KMS-11 (cell line): ENCODE measurements around the gene TBCC.

ENCODE experiments used
- H2AFZ ChIP-seq: fragments of 200-600 bp; sonication (generic); 2 replicates; pipeline ENCODE4 v1.6.1; 2016; ENCODE audit warnings: antibody characterized with exemption, mixed run types, low read depth
- H3K27ac ChIP-seq: fragments of 200-600 bp; sonication (generic); 2 replicates; pipeline ENCODE4 v1.6.1; 2016; ENCODE audit warnings: mild to moderate bottlenecking, mixed run types
- H3K27me3 ChIP-seq: fragments of 200-600 bp; sonication (generic); 2 replicates; pipeline ENCODE4 v1.6.1; 2017; ENCODE audit warnings: mild to moderate bottlenecking, low read depth, mixed run types, moderate library complexity; ENCODE audit not compliant: insufficient read depth
- H3K36me3 ChIP-seq: fragments of 200-600 bp; sonication (generic); 2 replicates; pipeline ENCODE4 v1.6.1; 2017; ENCODE audit warnings: mild to moderate bottlenecking, mixed run types; ENCODE audit not compliant: insufficient read depth
- H3K4me1 ChIP-seq: fragments of 200-600 bp; sonication (generic); 2 replicates; pipeline ENCODE4 v1.6.1; 2016; ENCODE audit warnings: mild to moderate bottlenecking, low read depth, mixed run types; ENCODE audit not compliant: poor library complexity, severe bottlenecking
- H3K4me2 ChIP-seq: fragments of 200-600 bp; sonication (generic); 2 replicates; pipeline ENCODE4 v1.7.0; 2016; ENCODE audit warnings: mild to moderate bottlenecking, mixed run types
- H3K4me3 ChIP-seq: fragments of 200-600 bp; sonication (generic); IDR thresholded peaks from 2 replicates; pipeline ENCODE4 v1.6.1; 2017; ENCODE audit warnings: low read depth, low read length, mixed read lengths; ENCODE audit not compliant: insufficient read depth
- H3K79me2 ChIP-seq: fragments of 200-600 bp; sonication (generic); 2 replicates; pipeline ENCODE4 v1.6.1; 2016; ENCODE audit warnings: low read depth, mixed run types; ENCODE audit not compliant: insufficient read depth
- H3K9ac ChIP-seq: fragments of 200-600 bp; sonication (generic); 2 replicates; pipeline ENCODE4 v1.6.1; 2016; ENCODE audit warnings: mild to moderate bottlenecking, mixed run types
- H4K20me1 ChIP-seq: fragments of 200-600 bp; sonication (generic); 2 replicates; pipeline ENCODE4 v1.6.1; 2016; ENCODE audit warnings: mild to moderate bottlenecking, mixed run types; ENCODE audit not compliant: insufficient read depth
- CTCF ChIP-seq: fragments of 200-600 bp; sonication (generic); conservative IDR thresholded peaks from 2 replicates; pipeline ENCODE4 v1.6.1; 2017; ENCODE audit warnings: low read depth, mild to moderate bottlenecking, antibody characterized with exemption, low read length, moderate library complexity, mixed read lengths

Gene TBCC

DNA sequence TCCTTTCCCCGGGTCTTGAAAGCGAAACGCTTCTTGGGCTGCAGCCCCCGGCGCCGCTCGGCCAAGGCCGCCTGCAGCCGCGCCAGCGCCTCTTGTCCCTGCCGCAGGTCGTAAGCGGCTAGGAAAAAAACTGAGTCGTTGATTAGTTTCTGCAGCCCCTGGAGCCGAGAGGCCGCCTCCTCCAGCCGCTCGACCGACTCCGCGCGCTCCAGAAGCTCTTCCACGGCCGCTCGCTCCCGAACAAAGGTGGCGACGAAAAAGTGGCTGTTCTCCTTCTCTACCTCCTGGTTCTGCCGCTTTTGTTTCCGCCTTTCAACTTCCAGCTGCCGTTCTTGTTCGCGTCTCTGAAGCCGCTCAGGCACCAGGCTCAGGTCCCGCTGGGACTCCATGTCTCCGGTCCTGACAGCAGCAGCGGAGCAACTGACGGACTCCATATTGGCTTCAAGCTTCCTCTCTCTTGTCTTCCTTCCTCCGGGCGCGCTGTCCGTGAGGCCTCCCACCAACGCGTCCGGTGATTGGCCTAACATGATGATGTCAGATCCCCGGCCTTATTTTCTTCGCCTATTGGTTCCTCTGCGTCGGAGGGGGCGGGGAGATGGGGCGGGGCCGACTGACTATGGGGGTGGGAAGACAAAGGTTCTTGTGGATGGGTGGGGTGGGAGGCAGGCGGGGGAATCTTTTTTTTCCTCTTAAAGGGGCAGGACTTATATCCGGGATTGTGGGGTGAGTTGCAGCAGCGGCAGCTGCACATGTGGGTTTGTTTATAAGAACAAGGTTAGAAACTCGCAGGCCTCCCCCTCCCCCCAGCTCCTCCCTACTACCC lies at the start of gene TBCC:
TSS of gene TBCC (minus strand) at position 464 of the 823 bp plus-strand sequence. CDS start at position 434, 30 bp downstream.
- no peak for TF ChIP-seq CTCF
- peak within 1 kb of the TSS; percentile 95 for H3K4me2 ChIP-seq
- no peaks in the 10 kb centered on the region for H3K27me3 ChIP-seq
- no peaks in the 10 kb centered on the region for H3K36me3 ChIP-seq
- H3K4me3 ChIP-seq, result peak within 1 kb of the TSS; percentile 62
- H3K4me1 ChIP-seq, result peaks cover 22% of the 10 kb centered on the region
- H3K27ac ChIP-seq, result peak within 1 kb of the TSS; percentile 94
- H3K9ac ChIP-seq, result peak within 1 kb of the TSS; percentile 96
- H4K20me1 ChIP-seq, result peaks cover 7% of the 10 kb centered on the region; the same call in 1 of the 2 replicates
- peak within 1 kb of the TSS; percentile 79 for H2AFZ ChIP-seq
- H3K79me2 ChIP-seq, result peaks cover 22% of the 10 kb centered on the region

DNA sequence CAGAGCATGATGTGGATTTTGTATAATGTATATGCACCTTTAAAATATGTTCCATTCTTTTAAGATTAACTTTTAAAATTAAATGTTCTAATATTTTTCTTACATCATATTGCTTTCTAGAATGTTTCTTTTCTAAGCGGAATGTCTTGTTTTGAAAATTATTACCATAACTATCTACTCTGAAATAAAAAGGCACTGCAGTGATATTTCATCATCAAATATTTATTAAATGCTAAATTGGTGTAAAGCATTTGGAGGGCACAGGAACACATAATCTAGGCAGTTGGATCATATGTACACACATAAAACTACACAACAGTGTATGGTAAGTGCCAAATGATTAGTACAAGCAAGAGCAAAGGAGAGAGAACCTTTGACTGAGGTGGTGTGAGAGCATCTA lies 49.7 kb upstream of the TBCC start:
- Histone ChIP-seq H3K36me3 (no peaks in the 10 kb centered on the region), H2AFZ (no peak overlapping the region), H3K79me2 (no peaks in the 10 kb centered on the region), H3K27ac (no peak overlapping the region), H3K4me3 (no peak overlapping the region), H3K27me3 (no peaks in the 10 kb centered on the region), H3K4me1 (peaks cover 2% of the 10 kb centered on the region), H3K9ac (no peak overlapping the region), H4K20me1 (no peaks in the 10 kb centered on the region), H3K4me2 (no peak overlapping the region)
- TF ChIP-seq CTCF, result no peak

DNA sequence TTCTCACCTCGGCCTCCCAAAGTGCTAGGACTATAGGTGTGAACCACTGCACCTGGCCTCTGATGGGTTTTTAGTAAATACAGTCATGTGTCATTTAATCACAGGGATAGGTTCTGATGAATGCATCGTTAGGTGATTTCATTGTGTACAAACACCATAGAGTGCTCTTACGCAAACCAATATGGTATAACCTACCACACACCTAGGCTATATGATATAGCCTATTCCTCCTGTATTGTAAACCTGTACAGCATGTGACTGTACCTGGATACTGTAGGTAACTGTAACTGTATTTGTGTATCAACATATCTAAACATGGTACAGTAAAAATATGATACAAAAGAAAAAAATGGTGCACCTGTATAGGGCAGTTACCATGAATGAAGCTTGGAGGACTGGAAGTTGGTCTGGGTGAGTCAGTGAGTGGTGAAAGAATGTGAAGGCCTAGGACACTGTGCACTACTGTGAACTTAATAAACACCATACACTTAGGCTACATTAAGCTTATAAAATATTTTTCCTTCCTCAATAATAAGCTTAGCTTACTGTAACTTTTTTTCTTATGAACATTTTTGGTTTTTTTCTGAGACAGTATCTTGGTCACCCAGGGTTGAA lies 45.9 kb upstream of the TBCC start:
- TF ChIP-seq CTCF, result no peak
- H3K36me3 ChIP-seq, result no peaks in the 10 kb centered on the region
- no peak overlapping the region for H3K27ac ChIP-seq
- no peaks in the 10 kb centered on the region for H3K27me3 ChIP-seq
- peaks cover 21% of the 10 kb centered on the region; the same call in 1 of the 2 replicates for H3K79me2 ChIP-seq
- H3K4me2 ChIP-seq, result no peak overlapping the region
- no peak overlapping the region for H2AFZ ChIP-seq
- H3K4me1 ChIP-seq, result peaks cover 28% of the 10 kb centered on the region
- no peak overlapping the region for H3K4me3 ChIP-seq
- H4K20me1 ChIP-seq, result no peaks in the 10 kb centered on the region
- H3K9ac ChIP-seq, result no peak overlapping the region

DNA sequence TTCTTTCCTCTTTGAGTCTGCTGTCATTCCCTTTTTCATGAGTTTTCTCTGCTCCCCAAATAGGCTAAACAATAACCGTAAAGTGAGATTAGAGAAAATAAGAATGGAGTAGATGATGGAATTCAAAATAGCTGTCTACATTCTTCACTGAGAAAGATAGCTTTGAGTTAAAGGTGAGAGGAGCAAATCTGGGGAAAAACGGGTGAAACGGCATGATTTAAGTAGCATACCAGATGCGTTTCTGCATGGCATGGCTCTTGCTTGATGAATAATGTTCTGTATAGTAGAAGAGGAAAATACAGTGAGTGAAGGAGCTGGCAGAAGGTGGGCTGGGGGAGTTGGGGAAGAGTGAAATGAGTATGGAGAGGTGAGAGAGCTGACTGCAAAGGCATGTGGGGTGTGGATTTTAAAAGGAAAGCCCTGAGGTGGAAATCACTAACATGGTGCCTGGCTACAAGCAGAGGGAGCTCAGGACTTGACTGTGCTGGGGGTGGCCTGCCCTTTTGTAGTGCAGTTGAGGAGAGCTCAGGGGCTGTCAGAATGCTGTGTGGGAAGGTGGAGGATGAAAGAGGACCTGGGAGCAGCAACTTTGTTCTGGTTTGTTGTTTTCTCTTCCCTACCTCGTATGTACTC lies 44.8 kb upstream of the TBCC start:
- Histone ChIP-seq H2AFZ (no peak overlapping the region), H4K20me1 (no peaks in the 10 kb centered on the region), H3K27me3 (no peaks in the 10 kb centered on the region), H3K9ac (no peak overlapping the region), H3K79me2 (peaks cover 33% of the 10 kb centered on the region), H3K27ac (no peak overlapping the region), H3K4me3 (no peak overlapping the region), H3K4me1 (peaks cover 34% of the 10 kb centered on the region), H3K36me3 (no peaks in the 10 kb centered on the region), H3K4me2 (no peak overlapping the region)
- TF ChIP-seq CTCF, result no peak
